Measurements from ENCODE around the gene IL5RA. TPM values are rescaled to one million over a fixed set of nuclear protein-coding genes. Genes with fewer than 3 reads are reported as not detected.

IL5RA gene
- total RNA-seq, 2 donors from 2014 or later: 1.8 TPM; not detected in 1

- no peaks in the 10 kb centered on the region for H3K36me3 ChIP-seq
- H3K27ac ChIP-seq: no peak overlapping the region
- H3K27me3 ChIP-seq (replicated peaks; ENCODE audit: insufficient read depth): peaks cover 4% of the 10 kb centered on the region
- no peaks in the 10 kb centered on the region for H3K9me3 ChIP-seq
- H3K4me3 ChIP-seq: no peak overlapping the region
- no peak for DNase-seq (ENCODE audit: low spot score)
- no peaks in the 10 kb centered on the region for H3K4me1 ChIP-seq (ENCODE audit: control insufficient read depth in 1 of 2, low read depth in 2 of 2)
- ATAC-seq (ENCODE audit: insufficient number of reproducible peaks, low FRiP score, low read depth): no peak
- no peak for TF ChIP-seq CTCF (IDR thresholded peaks at IDR 0.05)
These were observed 3.0 kb downstream of the IL5RA start for GRCh38 chr3:3107181-3107580.

GRCh38 chr3:3105815-3106214 lies 4.4 kb downstream of the IL5RA start:
- Histone ChIP-seq H3K9me3 (no peaks in the 10 kb centered on the region), H3K36me3 (no peaks in the 10 kb centered on the region), H3K4me1 (ENCODE audit: control insufficient read depth in 1 of 2, low read depth in 2 of 2) (no peaks in the 10 kb centered on the region), H3K27me3 (replicated peaks; ENCODE audit: insufficient read depth) (peaks cover 4% of the 10 kb centered on the region), H3K27ac (no peak overlapping the region), H3K4me3 (no peak overlapping the region)
- ATAC-seq (ENCODE audit: insufficient number of reproducible peaks, low FRiP score, low read depth) (no peak), DNase-seq (ENCODE audit: low spot score) (no peak)
- TF ChIP-seq CTCF (IDR thresholded peaks at IDR 0.05): no peak

GRCh38 chr3:3105246-3105645 lies 4.9 kb downstream of the IL5RA start:
- no peak for TF ChIP-seq CTCF (IDR thresholded peaks at IDR 0.05)
- Histone ChIP-seq H3K27me3 (replicated peaks; ENCODE audit: insufficient read depth) (peaks cover 4% of the 10 kb centered on the region), H3K9me3 (no peaks in the 10 kb centered on the region), H3K36me3 (no peaks in the 10 kb centered on the region), H3K27ac (no peak overlapping the region), H3K4me3 (no peak overlapping the region), H3K4me1 (ENCODE audit: control insufficient read depth in 1 of 2, low read depth in 2 of 2) (no peaks in the 10 kb centered on the region)
- DNase-seq (ENCODE audit: low spot score): no peak
- no peak for ATAC-seq (ENCODE audit: insufficient number of reproducible peaks, low FRiP score, low read depth)

GRCh38 chr3:3102751-3103150 lies 7.4 kb downstream of the IL5RA start:
- Histone ChIP-seq H3K4me1 (ENCODE audit: control insufficient read depth in 1 of 2, low read depth in 2 of 2) (no peaks in the 10 kb centered on the region), H3K27me3 (replicated peaks; ENCODE audit: insufficient read depth) (peaks cover 4% of the 10 kb centered on the region), H3K9me3 (no peaks in the 10 kb centered on the region), H3K27ac (no peak overlapping the region), H3K4me3 (no peak overlapping the region), H3K36me3 (no peaks in the 10 kb centered on the region)
- TF ChIP-seq CTCF (IDR thresholded peaks at IDR 0.05): no peak
- DNase-seq (ENCODE audit: low spot score): no peak
- no peak for ATAC-seq (ENCODE audit: insufficient number of reproducible peaks, low FRiP score, low read depth)

GRCh38 chr3:3101660-3102458 lies 8.3 kb downstream of the IL5RA start:
- no peak overlapping the region for H3K27ac ChIP-seq
- H3K27me3 ChIP-seq (replicated peaks; ENCODE audit: insufficient read depth): peaks cover 4% of the 10 kb centered on the region
- DNase-seq (ENCODE audit: low spot score) (no peak), ATAC-seq (ENCODE audit: insufficient number of reproducible peaks, low FRiP score, low read depth) (no peak)
- H3K4me3 ChIP-seq: no peak overlapping the region
- H3K9me3 ChIP-seq: no peaks in the 10 kb centered on the region
- H3K36me3 ChIP-seq: no peaks in the 10 kb centered on the region
- no peaks in the 10 kb centered on the region for H3K4me1 ChIP-seq (ENCODE audit: control insufficient read depth in 1 of 2, low read depth in 2 of 2)
- TF ChIP-seq CTCF (IDR thresholded peaks at IDR 0.05): no peak
